Pancreas (tissue), 10 donors: ENCODE results near the gene NEUROD2. TPM values are rescaled to one million over a fixed set of nuclear protein-coding genes. Genes with fewer than 3 reads are reported as not detected.
"Not testable (repeated sequence)": the region's sequence is repeated elsewhere in the genome, so short reads cannot be mapped to it uniquely, and the experiment has no call there.

ENCODE experiments used
- ATAC-seq, 4 donors: fragments of 200-7000 bp; cut with Tn5 transposase; one replicate each; pipeline versions ENCODE4 v1.8.0 to v1.9.1; 2020; ENCODE audit warnings: mild to moderate bottlenecking in 4 of 4, moderate library complexity in 4 of 4
- DNase-seq, 6 donors: peaks; one replicate each; pipeline ENCODE4 v3.0.0-alpha.2; 2020
- FAIRE-seq: peaks from 2 replicates; lab custom pipeline; 2012; peaks lifted over from hg19 to GRCh38; lab: Jason Lieb, UNC
- H3K27ac ChIP-seq, 4 donors: fragments of 200-600 bp; sonication (generic); 1 replicate in 3 of 4; 2 replicates in 1 of 4; pipeline versions ENCODE4 v1.5.0 to v1.8.0; 2020
- H3K27me3 ChIP-seq, 4 donors: fragments of 200-600 bp; one replicate each; pipeline ENCODE4 v1.8.0; 2021
- H3K36me3 ChIP-seq, 3 donors: fragments of 200-600 bp; sonication (generic) in 1 of 3; one replicate each; pipeline versions ENCODE4 v1.5.0 to v1.8.0; 2020 to 2021
- H3K4me1 ChIP-seq, 3 donors: fragments of 200-600 bp; one replicate each; pipeline ENCODE4 v1.8.0; 2021
- H3K4me3 ChIP-seq, 4 donors: fragments of 200-600 bp; sonication (generic) in 2 of 4; one replicate each; pipeline versions ENCODE4 v1.5.0 to v1.8.0; 2020 to 2021
- H3K9me3 ChIP-seq, 4 donors: fragments of 200-600 bp; one replicate each; pipeline ENCODE4 v1.8.0; 2021
- CTCF ChIP-seq, 4 donors: fragments of 200-600 bp; sonication (generic) in 3 of 4; IDR thresholded peaks; one replicate each; pipeline versions ENCODE4 v1.5.0 to v1.8.0; 2021; ENCODE audit warnings: antibody characterized with exemption in 4 of 4
- WGBS, 2 donors: extraction: QIAGEN DNeasy Blood & Tissue Kit; methylation state at CpG; one replicate each; pipeline ENCODE4 v1.1.7; 2013; 5-methylcytosine and 5-hydroxymethylcytosine counted together
- intact Hi-C, 3 donors: fragments of 100-400 bp; cut with DNase I; formaldehyde crosslinking; loops; one replicate each; pipeline versions ENCODE4 v1.11.1 to v1.14.2; 2022
- polyA plus RNA-seq, 2 donors: library from polyadenylated mRNA; stranded (reverse); fragments of 200-250 nt; gene quantifications; one replicate each; pipeline ENCODE4 v1.2.3, GENCODE V29; 2013
- total RNA-seq, 6 donors: library from RNA; stranded (reverse); fragmentation: NEBNext Ultra II Directional in 4 of 6; extraction: Animal tissue kit (Norgen Biotek cat#: 25700) in 4 of 6; gene quantifications; one replicate each; pipeline versions ENCODE4 v1.2.1 to v1.2.4, GENCODE V29; 2021 to 2023
- donor health status: healthy with polysubstance abuse.
- donor health status: DM: no; HTN: no; CAD: no; lungs with moderate emphysema.
- donor health status: DM: no; HTN: no; CAD: no.
- donor health status: control.
- donor health status: control.
- donor health status: Bipolar disorder and iron deficiency.
- donor health status: DM: yes; HTN: yes; CAD: no.
- donor health status: DM: no; HTN: no; CAD: no.
- donor health status: DM: no; HTN: no; CAD: no.
- donor health status: DM: yes; HTN: yes; CAD: no.

The NEUROD2 gene
- total and polyA plus RNA-seq, 8 donors: 0.04 TPM; not detected in 7

GRCh38 chr17:39595928-39596510 lies 11.7 kb downstream of the NEUROD2 start:
- Histone ChIP-seq H3K9me3 (no peaks in the 10 kb centered on the region), H3K27me3 (peaks cover 0 to 34% (median 12%) of the 10 kb centered on the region in 4 donors), H3K4me1 (peaks cover 0 to 16% (median 0%) of the 10 kb centered on the region in 3 donors), H3K36me3 (no peaks in the 10 kb centered on the region), H3K4me3 (no peak overlapping the region), H3K27ac (no peak overlapping the region)
- ATAC-seq: no peak
- 31 to 36% methylated on average over 9 to 11 of the region's 11 CpGs for WGBS, 2 donors
- no peak for FAIRE-seq
- TF ChIP-seq CTCF (IDR thresholded peaks at IDR 0.05): no peak
- intact Hi-C loops: no loop called here
- peak in 1 of 6 donors; percentile 9 for DNase-seq

- Histone ChIP-seq H3K9me3 (no peaks in the 10 kb centered on the region), H3K27ac (no peak overlapping the region), H3K36me3 (no peaks in the 10 kb centered on the region), H3K4me3 (no peak overlapping the region), H3K27me3 (peaks cover 0 to 27% (median 12%) of the 10 kb centered on the region in 4 donors), H3K4me1 (peaks cover 0 to 16% (median 0%) of the 10 kb centered on the region in 3 donors)
- ATAC-seq (no peak), DNase-seq (peak in 1 of 6 donors; percentile 0), FAIRE-seq (no peak)
- WGBS, 2 donors: 38 to 48% methylated on average over 4 of the region's 4 CpGs
- intact Hi-C loops: no loop called here
- no peak for TF ChIP-seq CTCF (IDR thresholded peaks at IDR 0.05)
Observed at GRCh38 chr17:39595294-39595693, 12.4 kb downstream of the NEUROD2 start.

- H3K27ac ChIP-seq: no peak overlapping the region
- peaks cover 0 to 15% (median 4%) of the 10 kb centered on the region in 4 donors for H3K27me3 ChIP-seq
- no peaks in the 10 kb centered on the region for H3K9me3 ChIP-seq
- ATAC-seq: no peak
- intact Hi-C loops: no loop called here
- H3K4me1 ChIP-seq: peaks cover 0 to 2% (median 0%) of the 10 kb centered on the region in 3 donors
- TF ChIP-seq CTCF (IDR thresholded peaks at IDR 0.05): no peak
- H3K36me3 ChIP-seq: no peaks in the 10 kb centered on the region
- no peak for DNase-seq
- no peak for FAIRE-seq
- WGBS, 2 donors: 78 to 82% methylated on average over 2 of the region's 2 CpGs
- no peak overlapping the region for H3K4me3 ChIP-seq
Observed at GRCh38 chr17:39593371-39593770, 14.3 kb downstream of the NEUROD2 start.

- Histone ChIP-seq H3K36me3 (no peaks in the 10 kb centered on the region), H3K27ac (no peak overlapping the region), H3K4me3 (no peak overlapping the region), H3K27me3 (peaks cover 0 to 12% (median 2%) of the 10 kb centered on the region in 4 donors), H3K4me1 (no peaks in the 10 kb centered on the region), H3K9me3 (no peaks in the 10 kb centered on the region)
- intact Hi-C loops: no loop called here
- 4% methylated on average over 22 of the region's 22 CpGs for WGBS, 2 donors
- FAIRE-seq (no peak), ATAC-seq (peak; percentile 87 to 97 (median 91)), DNase-seq (peak in 4 of 6 donors; percentile 51 to 65 (median 61))
- TF ChIP-seq CTCF (IDR thresholded peaks at IDR 0.05): no peak
Observed at GRCh38 chr17:39591958-39592954, 15.5 kb downstream of the NEUROD2 start.

GRCh38 chr17:39590180-39590579 lies 17.5 kb downstream of the NEUROD2 start:
- H3K27ac ChIP-seq, H3K4me1 ChIP-seq, H3K27me3 ChIP-seq, H3K9me3 ChIP-seq, FAIRE-seq, ATAC-seq, DNase-seq, H3K4me3 ChIP-seq, intact Hi-C loops, H3K36me3 ChIP-seq: not testable (repeated sequence)
- WGBS, 2 donors: 54 to 66% methylated on average over 2 of the region's 2 CpGs
